T-helper 2 cell treated with Interferon-gamma antibody and Interleukin-4, amounts not matched to agents 100 ng/mL and 5 ng/mL, for 36 hours (primary cell): Measurements from ENCODE around the gene CTIF. TPM values are rescaled to one million over a fixed set of nuclear protein-coding genes. Genes with fewer than 3 reads are reported as not detected.
"Not testable (repeated sequence)": the region's sequence is repeated elsewhere in the genome, so short reads cannot be mapped to it uniquely, and the experiment has no call there.

ENCODE experiments used
- intact Hi-C: fragments of 100-400 bp; cut with micrococcal nuclease; formaldehyde crosslinking; loops from one replicate; pipeline ENCODE4 v1.15.1; 2023
- total RNA-seq: library from RNA; stranded (reverse); gene quantifications from 2 replicates; pipeline ENCODE4 v1.2.3, GENCODE V29; 2022

CTIF gene
- total RNA-seq, 1 donor from 2014 or later = 2.4 TPM

DNA sequence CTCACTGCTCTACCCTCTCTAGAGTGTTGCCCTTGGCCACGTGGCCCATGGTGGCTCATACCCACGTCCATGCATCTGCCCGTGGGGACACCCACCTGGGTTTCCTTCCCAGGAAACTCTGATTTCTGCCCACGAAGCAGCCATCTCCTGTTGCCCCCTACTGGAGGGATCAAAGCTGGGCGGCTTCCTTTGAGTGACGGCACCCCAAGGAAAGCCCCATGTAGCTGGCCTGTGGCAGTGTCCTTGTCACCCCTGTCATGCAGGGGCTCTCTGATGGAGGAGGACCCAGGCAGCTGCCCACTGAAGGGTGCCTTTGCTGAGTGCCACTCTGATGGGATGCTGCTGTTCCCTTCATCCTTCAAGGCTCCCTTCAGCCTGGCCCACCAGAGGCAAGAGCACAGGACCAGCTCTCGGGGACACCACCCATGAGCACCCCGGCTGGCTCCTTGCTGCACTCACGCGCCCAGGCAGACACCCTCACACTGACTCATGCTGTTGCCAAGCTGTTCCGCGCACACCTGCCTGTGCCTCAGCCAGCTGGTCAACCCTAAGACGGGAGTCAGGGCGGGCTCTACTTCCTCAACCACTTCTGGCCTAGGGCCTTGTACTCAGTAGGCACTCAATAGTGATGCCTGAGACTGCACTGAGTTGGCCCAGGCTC is 101.1 kb downstream of the CTIF start:
- intact Hi-C loops = no loop called here

DNA sequence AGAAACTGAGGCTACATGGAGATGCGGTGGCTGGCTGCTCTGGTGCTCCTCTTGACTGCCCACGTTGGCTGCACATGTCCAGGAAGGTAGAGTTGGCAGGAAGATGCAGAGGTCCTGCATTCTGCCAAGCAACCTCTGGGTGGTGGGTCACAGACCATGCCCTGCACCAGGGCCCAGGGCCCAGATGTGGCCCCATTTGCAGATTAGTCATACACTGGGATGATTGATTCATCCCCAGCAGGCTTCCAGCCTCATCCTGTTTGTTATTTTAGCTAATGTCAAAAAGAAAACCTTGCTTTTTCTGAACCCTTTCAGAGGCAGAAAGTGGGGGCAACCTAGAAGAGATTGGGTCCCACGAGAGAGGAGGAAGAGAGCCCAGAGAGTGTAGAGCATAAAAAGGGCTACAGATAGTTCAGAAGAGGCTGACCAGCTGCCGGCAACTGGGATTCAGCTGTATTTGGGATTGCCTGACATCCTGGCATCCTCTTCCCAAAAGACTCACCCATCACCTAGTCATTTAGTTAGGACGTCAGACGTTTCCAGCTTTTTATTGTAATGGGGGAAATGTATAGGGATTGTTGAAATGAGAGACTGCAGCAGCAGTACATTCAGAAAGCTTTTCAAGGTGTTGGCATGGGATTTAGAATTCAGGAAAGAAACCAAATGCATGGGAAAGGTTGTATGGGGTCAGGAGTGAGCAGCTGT is 101.9 kb downstream of the CTIF start:
- intact Hi-C loops = no loop called here

DNA sequence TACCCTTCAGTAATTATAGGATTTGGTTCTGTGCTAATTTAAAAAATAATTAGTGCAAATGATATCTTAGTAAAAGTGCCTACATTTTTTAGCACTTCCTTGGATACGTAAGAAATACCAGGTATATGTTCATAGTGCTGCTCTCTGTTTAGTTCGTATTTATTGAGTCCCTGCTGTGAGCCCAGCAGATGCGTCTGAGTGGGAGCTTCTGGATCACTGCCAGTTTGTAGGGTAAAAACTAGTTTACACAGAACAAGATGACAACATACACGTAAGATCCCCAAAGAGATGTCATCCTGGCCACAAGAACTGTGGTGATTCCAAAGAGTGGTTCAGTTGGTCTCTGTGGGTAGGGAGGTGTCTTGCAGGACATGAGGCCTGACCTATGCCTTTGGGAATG is 103.2 kb downstream of the CTIF start:
- intact Hi-C loops = no loop called here

DNA sequence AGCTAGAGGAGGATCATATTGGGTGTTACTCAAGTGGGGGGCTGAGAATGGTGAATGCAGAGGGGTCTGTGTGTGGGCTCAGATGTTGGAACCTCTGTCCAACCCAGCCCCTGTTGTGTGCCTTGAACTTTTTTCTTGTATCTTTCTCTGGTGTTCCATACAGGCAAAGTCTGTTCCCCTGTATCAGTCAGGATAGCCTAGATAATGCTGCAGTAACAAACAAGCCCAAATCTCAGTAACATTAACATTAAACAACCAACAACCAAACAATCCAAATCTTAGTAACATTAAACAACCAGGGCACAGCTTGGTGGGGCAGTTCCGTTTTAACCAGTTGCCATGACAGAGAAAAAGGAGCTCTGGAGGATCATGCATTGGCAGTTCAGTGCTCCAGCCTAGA is 103.7 kb downstream of the CTIF start:
- intact Hi-C loops = no loop called here

DNA sequence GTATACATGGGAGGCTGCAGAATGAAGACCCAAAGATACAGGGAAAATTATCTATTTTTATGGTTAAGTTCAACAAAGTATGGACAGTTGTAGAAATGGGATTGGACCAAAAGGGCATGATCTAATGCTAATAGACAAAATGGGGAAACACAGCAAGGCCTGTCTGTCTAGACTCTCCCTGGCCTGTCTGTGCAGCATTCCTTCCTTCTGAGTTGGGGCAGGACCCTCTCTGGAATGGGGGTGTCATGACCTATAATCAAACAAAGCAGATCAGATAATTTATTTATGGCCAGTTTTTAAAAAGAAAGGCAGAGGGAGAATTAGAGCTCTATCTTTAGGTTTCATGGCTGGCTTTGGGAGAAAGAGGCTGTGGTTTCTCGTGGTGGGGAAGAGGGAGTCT is 104.4 kb downstream of the CTIF start:
- intact Hi-C loops = no loop called here

DNA sequence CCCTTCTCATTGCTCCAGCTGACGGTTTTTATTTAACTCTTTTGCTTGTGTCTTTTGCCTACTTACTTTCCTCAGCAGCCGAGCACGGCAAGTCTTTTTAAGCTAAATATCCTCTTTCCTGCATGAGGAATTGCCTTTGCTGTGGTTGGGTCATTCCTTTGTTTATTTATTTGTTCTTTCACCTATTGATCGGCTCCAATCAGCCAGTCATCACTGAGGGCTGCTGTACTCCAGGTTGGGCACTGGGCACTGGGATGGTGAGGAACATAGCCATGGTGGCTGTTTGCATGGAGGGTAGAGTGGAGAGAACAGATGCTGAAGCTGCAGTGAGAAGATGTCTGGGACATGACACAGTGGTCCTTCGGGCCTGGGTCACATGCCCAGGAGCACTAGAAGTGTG is 105.2 kb downstream of the CTIF start:
- intact Hi-C loops = no loop called here

DNA sequence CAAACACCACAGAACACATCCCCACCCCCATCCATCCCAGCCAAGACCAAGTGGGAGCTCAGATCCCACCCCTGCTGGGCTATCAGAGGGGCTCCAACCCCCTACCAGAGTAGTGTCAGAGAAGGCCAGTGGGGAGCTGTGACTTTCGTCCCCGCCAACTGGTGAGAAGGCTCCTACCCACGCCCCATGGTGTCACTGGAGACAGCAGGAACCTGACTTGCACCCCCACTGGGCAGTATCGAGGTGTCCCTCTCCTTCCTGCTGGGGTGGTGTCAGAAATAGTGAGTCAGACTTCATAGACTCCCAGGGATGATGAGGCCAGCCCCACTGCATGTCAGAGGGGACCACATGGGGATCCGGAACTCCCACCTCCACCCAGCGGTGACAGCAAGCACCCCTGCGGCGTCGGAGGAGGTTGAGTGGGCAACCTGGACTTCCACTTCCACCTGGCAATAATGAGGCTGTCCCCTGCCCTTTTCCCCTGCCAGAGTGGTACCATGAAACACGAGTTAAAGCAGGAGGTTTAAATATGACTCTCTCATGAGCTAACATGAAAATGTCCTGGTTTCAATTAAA is 106.7 kb downstream of the CTIF start:
- intact Hi-C loops = no loop called here

DNA sequence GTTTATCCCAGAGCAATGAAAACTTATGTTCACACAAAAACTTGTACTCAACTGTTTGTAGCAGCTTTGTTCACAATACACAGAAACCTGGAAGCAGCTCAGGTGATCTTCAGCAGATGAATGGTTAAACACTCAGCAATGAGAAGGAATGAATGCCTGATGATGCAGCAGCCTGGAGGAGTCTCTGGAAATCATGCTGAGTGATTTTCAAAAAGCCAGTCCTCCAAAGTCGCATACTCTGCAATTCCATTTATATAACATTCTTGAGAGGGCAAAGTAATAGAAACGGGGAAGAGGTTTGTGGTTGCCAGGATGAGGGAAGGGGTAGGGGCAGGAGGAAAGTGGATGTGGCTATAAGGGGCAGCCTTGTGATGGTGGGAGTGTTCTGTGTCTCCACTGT is 108.1 kb downstream of the CTIF start:
- intact Hi-C loops = no loop called here

DNA sequence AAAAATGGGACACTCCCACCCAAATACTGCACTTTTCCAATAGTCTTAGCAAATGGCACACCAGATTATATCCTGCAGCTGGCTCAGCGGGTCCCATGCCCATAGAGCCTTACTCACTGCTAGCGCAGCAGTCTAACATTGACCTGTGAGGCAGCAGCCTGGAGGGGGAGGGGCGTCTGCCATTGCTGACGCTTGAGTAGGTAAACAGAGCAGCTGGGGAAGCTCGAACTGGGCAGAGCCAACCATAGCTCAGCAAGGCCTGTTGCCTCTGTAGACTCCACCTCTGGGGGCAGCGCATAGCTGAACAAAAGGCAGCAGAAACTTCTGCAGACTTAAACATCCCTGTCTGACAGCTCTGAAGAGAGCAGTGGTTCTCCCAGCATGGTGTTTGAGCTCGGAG is 110.4 kb downstream of the CTIF start:
- intact Hi-C loops = no loop called here

DNA sequence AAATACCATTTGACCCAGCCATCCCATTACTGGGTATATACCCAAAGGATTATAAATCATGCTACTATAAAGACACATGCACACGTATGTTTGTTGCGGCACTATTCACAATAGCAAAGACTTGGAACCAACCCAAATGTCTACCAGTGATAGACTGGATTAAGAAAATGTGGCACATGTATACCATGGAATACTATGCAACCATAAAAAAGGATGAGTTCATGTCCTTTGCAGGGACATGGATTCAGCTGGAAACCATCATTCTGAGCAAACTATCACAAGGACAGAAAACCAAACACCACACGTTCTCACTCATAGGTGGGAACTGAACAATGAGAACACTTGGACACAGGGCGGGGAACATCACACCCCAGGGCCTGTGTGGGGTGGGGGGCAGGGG is 115.8 kb downstream of the CTIF start:
- intact Hi-C loops = not testable (repeated sequence)

DNA sequence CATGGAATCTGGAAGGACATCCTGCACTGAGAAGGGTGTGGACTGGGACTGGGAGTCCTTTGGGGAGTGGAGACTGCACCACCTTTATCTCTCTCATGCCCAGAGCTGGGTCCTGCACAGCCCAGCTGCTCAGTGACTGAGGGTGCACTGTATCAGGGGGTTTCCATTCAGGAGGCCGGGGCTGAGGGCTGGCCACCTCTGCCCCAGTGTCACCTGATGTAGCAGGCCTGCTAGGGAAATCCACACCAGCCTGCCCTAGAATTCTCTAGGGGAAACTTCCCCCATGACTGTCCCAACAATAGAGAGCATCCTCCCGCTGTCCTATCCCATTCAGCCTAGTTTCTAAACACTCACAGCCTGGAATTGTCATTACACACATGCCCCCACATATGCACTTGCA is 116.7 kb downstream of the CTIF start:
- intact Hi-C loops = no loop called here

DNA sequence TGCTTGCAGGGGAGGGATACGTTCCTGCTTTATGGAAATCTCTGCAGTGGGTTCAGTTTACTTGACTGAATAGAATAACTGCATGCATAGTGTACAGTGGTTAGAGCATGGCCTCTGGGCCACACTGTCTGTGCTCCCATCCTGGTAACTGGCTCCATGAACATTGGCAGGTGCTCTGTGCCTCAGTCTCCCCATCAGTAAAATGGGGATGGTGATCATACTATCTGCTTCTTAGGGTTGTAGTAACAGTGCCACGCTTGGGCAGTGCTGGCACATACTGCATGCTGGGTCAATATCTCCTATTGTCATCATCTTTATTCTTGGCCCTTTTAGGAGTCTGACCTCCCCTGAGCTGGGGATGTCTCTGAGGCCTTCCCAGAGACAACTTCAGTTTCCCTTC is 117.3 kb downstream of the CTIF start:
- intact Hi-C loops = no loop called here

DNA sequence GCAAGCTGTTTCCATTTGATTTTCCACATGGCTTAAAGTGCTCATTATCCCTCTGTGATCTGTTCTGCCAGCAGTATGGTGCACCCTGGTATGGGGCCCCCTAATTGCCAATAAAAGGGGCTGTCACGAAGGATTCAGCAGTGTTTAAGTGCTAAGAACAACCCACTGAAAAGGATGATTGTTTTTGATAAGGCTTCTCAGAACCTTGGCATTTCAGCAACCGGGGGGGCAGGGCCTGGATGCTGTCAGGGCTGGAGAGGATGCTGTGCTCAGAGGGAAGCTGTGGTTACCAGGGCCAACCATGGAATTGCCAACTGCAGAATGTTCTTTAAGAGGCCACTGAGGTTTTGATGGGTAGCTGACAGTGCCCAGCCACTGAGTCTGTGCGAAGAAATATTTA is 117.8 kb downstream of the CTIF start:
- intact Hi-C loops = no loop called here

DNA sequence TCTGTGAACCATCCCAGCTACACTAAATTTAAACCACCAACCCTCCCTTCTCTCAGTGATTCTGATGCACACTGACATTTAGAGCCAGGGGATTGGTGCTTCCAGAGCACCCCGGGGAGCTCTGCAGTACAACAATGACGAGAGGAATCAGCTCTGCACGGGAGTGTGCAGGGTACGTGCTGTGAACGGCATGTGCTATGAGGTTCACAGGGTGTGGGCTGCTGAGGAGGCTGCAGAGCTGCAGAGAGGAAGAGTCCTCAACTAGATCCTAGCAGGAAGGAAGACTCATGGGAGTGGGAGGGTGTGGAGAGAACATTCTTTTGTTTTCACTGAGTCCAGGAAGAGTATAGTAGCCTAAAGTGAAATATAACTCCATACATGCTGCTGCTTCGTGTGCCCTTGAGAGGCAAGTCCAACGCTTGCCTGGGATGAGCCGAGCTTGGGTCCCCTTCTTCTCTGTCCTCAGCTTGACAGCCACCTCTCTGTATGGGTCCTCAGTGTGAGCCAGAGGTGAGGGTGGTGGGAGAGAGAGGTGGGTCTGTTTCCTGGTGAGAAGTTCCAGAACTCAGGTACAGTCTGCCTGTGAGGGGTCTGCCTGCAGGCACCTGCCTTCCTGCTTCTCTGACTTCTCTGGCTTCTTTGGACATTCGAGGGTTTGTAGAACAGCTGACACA is 118.8 kb downstream of the CTIF start:
- intact Hi-C loops = no loop called here

DNA sequence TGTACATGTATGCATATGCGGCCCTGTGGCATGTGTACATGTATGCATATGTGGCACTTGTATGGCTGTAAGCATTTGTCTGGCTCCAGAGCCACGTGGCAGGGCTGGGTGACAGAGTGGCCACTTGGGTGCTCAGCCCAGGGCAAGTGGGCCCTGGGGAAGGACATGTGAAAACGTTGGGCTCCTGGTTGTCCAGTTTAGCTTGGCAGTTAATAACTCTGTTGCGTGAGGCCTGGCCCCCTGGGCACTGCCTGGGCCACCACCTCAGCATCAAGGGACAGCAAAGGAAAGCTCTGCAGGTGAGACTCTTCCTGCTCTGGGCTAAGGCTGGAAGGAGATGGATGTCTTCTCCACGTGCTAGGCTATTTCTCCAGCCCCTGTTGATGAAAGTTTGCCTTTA is 119.9 kb downstream of the CTIF start:
- intact Hi-C loops = no loop called here

DNA sequence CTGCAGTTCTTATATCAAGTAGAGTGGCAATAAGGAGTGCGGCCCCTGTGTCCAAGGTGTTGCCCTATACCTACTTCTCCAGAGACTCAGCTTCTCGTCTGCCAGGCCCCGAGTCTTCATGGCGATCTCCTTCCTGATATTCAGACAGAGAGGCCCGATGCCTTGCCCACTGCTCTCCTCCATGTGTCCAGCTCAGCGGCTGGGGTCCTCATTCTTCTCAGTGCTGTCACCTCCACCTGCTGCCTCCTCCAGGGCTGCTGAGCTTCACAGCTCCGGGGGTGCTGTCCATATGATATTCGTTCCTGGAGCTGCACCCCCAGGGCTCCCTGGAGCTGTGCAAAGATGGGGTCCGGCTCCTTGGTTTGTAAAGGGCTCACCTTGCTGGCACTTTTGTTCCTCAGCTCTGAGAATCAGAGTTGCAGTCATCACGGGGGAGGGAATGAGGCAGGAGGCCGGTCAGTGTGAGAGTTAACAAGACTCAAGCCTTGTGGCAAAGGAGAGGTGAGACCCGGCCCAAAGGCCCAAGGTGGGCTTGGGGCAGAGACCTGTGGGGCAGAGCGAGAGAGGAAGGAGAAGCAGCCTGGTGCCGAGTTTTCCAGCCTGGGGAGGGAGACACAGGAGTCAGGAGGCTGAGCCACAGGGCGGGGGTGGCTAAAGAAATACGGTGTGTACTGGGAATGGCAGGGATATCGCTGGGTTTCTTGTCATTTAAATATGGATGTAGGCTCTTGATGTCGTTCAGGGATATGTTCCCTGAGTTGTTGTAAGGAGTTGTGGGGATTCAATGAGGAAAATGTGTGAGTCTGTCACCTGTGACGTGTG is 120.6 kb downstream of the CTIF start:
- intact Hi-C loops = no loop called here

DNA sequence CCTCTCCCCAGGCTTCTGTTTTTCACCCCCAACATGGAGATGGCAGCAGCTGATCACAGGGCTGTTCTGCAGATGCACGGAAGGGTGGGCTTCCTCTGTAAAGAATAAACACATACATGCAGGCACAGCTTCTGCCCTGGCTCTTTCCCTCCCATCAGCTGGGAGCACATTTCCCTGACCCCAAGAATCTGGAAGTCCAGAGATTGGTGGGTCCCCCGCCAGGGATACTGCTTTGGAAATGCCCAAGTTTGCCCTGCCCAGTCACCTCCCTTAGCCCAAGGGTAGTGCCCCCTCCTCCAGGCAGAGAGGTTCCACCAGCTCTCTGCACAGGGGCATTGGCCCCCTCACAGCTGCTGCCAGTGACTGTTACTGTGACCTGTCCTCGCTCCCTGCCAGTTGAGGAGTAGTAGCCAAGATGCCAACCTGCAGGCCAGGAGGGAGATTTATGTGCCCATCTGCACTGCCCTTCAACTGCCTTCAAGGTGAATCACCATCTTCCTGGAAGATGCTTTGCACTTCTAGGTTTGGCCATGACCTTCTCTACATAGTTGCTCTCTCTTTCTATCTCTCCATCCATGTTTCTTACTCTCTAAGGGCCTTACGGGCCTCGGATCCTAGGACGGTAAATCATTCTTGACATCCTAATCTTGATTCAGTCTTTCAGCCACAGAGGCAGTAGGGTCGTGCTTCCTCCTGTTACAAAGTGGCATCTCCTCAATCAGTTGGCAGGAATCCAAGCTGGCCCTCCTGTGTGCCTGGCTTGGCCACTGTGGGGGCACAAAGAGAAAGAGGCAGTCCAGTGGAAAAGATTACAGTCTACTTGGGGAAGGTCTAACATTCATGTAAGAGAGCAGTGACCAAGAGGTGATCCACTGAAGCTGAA is 121.8 kb downstream of the CTIF start:
- intact Hi-C loops = no loop called here

DNA sequence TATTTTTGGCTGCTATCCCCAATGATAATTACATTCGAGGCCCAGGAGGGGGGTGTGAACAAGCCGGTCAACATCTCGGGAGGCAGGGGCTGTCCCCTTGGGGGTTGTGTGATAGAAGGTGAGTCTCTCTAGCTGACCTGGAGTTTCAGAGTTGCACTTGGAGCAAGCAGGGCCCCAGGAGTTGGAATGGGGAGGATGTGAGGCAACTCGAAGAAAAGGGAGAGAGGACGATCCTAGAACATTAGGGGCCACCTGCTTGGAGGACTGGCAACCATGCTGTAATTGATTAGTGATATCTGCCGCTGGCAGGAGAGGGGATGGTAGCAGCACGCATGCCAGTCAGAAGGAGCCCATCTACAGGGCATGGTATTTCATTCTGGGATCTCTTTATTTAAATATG is 122.6 kb downstream of the CTIF start:
- intact Hi-C loops = no loop called here

DNA sequence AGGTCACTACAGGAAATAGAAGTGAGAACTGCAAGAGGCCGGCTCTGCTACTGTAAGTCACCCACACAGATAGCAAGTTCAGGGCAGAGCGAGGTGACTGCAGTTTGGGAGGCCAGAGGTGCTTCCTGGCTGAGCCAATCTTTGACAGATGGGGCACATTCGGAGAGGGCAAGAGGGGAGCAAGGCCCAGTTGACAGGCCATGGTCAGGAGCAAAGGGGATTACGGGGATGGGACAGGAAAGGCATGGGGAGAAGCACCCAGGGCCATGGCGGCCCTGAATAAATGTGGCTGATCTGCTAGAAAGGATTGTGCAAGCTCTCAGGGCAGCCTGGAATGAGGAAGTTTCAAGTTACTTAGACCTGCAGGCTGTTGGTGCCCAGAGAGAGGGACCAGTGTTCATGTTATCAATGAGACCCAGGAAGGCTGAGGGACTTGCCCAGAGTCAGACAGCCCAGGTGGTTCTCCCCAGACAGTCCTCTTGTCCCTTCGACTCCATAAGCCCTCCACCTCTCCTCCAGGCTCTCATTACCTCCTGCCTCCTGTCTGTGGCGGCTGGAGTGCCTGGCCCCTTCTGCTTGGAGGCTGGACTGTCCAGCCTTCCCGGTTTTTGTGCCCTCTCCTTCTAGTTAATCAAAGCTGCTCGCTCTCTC is 123.3 kb downstream of the CTIF start:
- intact Hi-C loops = no loop called here
